SIG-M5 treated with dmso at 0.1 percent for 504 hours (cell line): ENCODE data around the gene PTCSC3.

ENCODE experiments used
- DNase-seq: peaks from one replicate; lab custom pipeline; 2025; ENCODE audit not compliant: unreplicated experiment; lab: John Stamatoyannopoulos, UW

Gene PTCSC3

GRCh38 chr14:36176524-36176923, at the start of gene PTCSC3:
TSS of gene PTCSC3 (minus strand) at chr14:36176722.
- no peak for DNase-seq

GRCh38 chr14:36226164-36226563, 49.6 kb upstream of the PTCSC3 start:
- DNase-seq: no peak

- no peak for DNase-seq
These were observed 47.7 kb upstream of the PTCSC3 start for GRCh38 chr14:36224176-36224575.

- no peak for DNase-seq
These were observed 47.0 kb upstream of the PTCSC3 start for GRCh38 chr14:36223558-36223957.

GRCh38 chr14:36222952-36223468, 46.5 kb upstream of the PTCSC3 start:
- DNase-seq: no peak

- DNase-seq: no peak
These were observed 45.8 kb upstream of the PTCSC3 start for GRCh38 chr14:36222337-36222736.

GRCh38 chr14:36221112-36221511, 44.6 kb upstream of the PTCSC3 start:
- no peak for DNase-seq

GRCh38 chr14:36217732-36218131, 41.2 kb upstream of the PTCSC3 start:
- DNase-seq: no peak

- no peak for DNase-seq
These were observed 40.5 kb upstream of the PTCSC3 start for GRCh38 chr14:36217027-36217426.

- DNase-seq: no peak
These were observed 38.7 kb upstream of the PTCSC3 start for GRCh38 chr14:36215217-36215598.

GRCh38 chr14:36214476-36215216, 38.1 kb upstream of the PTCSC3 start:
- DNase-seq: no peak

GRCh38 chr14:36212987-36213386, 36.5 kb upstream of the PTCSC3 start:
- no peak for DNase-seq

- DNase-seq: no peak
These were observed 36.1 kb upstream of the PTCSC3 start for GRCh38 chr14:36212577-36212976.

- peak; percentile 0 for DNase-seq
These were observed 32.3 kb upstream of the PTCSC3 start for GRCh38 chr14:36208690-36209278.

GRCh38 chr14:36207500-36207899, 31.0 kb upstream of the PTCSC3 start:
- DNase-seq: peak; percentile 1

GRCh38 chr14:36204461-36205073, 28.0 kb upstream of the PTCSC3 start:
- no peak for DNase-seq

- no peak for DNase-seq
These were observed 21.9 kb upstream of the PTCSC3 start for GRCh38 chr14:36198378-36198777.

GRCh38 chr14:36194663-36195062, 18.1 kb upstream of the PTCSC3 start:
- DNase-seq: no peak

GRCh38 chr14:36192530-36192929, 16.0 kb upstream of the PTCSC3 start:
- DNase-seq: no peak

GRCh38 chr14:36183402-36183801, 6.9 kb upstream of the PTCSC3 start:
- no peak for DNase-seq

GRCh38 chr14:36181417-36181816, 4.9 kb upstream of the PTCSC3 start:
- DNase-seq: no peak

- DNase-seq: no peak
These were observed 967 bp upstream of the PTCSC3 start for GRCh38 chr14:36177489-36177888.
